GF-D8 (cell line): ENCODE results near the gene KANSL1.
"Not testable (repeated sequence)": the region's sequence is repeated elsewhere in the genome, so short reads cannot be mapped to it uniquely, and the experiment has no call there.

Source experiments
- DNase-seq: peaks from one replicate; lab custom pipeline; 2025; lab: John Stamatoyannopoulos, UW

KANSL1 gene

GRCh38 chr17:46117117-46117516, 76.1 kb downstream of the KANSL1 start:
- no peak for DNase-seq

DNA sequence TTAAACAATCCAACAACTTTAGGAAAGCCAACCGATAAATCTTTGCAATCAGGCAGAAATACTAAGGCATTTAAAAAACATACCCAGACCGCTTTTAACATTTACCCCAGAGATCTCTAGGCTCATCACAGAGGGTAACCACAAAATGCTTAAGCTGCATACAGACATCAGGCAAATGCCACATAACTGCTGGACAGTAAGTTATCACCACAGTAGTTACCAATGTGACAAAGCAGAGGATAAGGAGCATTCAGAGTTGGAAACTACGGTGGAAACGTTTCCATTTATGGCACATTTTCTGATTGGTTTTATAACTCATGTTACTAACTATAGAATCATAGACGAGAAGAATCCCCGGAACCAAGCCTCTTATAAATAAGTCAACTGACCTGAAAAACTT, 77.5 kb downstream of the KANSL1 start:
- DNase-seq, result no peak

DNA sequence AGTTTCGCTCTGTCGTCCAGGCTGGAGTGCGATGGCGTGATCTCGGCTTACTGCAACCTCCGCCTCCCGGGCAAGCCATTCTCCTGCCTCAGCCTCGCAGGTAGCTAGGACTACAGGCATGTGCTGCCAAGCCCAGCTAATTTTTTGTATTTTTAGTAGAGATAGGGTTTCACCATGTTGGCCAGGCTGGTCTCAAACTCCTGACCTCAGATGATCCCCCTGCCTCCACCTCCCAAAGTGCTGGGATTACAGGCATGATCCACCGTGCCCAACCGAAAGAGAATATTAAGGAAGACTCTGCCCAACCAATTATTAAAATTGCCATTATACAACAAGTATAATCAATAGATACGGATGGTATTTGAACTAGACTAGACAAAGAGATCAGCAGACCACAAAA, 82.0 kb downstream of the KANSL1 start:
- DNase-seq, result not testable (repeated sequence)

- DNase-seq, result no peak
Measured at GRCh38 chr17:46110219-46110618, 83.0 kb downstream of the KANSL1 start.

DNA sequence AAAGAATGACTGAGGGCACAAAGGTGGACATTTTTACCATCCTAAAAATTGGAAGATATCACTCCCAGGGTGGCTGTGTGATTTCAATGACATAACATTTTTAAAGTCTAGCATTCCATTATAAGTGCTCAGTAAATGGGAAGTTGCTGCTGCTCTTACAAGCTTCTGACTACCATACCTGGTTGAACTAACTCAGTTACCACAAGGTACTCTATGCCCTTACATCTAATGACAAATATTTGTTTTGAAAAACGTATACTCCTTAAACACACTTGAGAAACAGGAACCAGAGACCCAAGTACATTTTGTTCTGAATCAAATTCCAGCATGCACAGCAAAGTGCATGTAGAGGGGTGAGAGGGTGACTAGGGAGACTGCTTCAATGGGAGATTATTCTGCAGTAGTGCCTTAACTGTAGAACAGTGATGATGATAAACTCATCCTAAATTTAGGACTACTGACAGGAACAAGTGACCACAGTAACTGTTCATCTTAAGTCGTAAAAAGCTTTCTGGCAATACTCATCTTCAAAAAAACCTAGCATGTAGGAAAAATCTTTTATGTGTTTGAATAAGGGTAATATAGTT, 83.5 kb downstream of the KANSL1 start:
- DNase-seq, result no peak

- no peak for DNase-seq
Measured at GRCh38 chr17:46108550-46109110, 84.6 kb downstream of the KANSL1 start.

DNA sequence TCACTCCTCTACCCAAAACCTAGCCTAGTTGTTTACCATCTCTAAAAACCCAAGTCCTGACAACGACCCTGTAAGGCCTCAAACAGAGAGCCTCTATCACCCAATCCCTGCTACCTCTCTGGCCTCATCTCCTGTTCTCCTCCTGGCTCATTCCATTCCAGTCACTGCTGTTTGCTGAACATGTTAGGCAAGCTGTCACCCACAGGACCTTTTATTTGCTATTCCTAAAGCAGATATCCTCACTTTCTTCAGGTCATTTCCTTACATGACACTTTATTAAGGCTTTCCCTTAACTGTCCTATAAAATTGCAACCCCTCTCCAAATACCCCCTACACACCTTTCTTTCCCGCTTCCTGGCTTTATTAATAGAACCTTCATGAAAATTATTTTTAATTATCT, 85.1 kb downstream of the KANSL1 start:
- DNase-seq, result no peak

GRCh38 chr17:46106966-46107644, 86.1 kb downstream of the KANSL1 start:
- DNase-seq, result no peak

DNA sequence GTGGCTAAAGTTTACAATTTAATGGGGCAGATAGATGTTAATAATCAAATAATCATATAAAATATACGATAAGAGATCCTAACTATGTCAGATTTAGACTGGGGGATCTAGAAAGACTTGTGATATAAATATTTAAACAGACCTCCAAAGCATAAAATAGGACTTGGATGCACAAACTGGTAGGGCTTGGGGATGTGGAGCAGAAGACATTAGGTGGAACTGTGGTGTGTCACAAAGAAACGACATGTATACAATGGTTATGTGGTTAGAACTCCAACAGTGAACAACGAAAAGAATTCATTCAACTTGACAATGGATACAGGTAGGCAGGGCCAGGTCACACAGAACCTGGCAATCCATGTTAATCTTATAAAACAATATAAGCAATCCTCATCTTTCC, 90.4 kb downstream of the KANSL1 start:
- DNase-seq, result not testable (repeated sequence)

- DNase-seq, result not testable (repeated sequence)
Measured at GRCh38 chr17:46101785-46102617, 91.2 kb downstream of the KANSL1 start.

DNA sequence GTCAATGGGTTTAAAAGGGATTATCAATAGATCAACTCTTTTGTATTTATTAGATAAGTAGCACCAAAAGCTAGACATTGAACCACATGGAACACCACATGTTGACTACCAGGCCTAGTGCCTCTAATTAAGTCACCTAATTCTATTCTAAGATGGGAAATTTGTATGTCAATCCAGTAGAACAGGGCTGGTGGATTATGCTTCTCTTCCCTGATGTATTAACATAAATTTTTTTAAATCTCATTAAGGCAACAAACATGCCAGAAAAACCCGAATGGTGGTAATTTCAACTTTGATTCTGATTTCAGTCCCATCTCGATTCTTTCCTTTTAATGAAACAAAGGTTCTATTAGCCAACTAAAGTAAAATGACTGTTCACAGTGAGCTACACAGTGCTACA, 92.6 kb downstream of the KANSL1 start:
- no peak for DNase-seq

- DNase-seq, result no peak
Measured at GRCh38 chr17:46099865-46100264, 93.4 kb downstream of the KANSL1 start.

- DNase-seq, result no peak
Measured at GRCh38 chr17:46097497-46097896, 95.7 kb downstream of the KANSL1 start.

GRCh38 chr17:46092991-46093390, 100.2 kb downstream of the KANSL1 start:
- DNase-seq, result no peak

DNA sequence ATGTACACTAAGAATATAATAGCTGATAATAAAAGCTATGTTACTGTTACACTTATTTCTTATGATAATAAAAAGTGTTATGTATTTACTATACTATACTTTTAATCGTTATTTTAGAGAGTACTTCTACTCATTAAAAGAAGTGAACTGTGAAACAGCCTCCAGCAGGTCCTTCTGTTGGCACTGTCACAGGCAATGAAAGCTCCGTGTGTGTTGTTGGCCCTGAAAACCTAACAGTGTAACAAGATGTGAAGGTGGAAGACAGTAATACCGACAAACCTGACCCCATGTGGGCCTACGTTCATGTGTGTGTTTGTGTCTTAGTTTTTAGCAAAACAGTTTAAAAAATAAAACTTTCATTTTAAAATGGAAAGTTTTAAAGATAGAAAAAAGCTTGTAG, 102.4 kb downstream of the KANSL1 start:
- no peak for DNase-seq

- DNase-seq, result no peak
Measured at GRCh38 chr17:46089389-46089965, 103.8 kb downstream of the KANSL1 start.

- DNase-seq, result no peak
Measured at GRCh38 chr17:46088595-46088994, 104.6 kb downstream of the KANSL1 start.

DNA sequence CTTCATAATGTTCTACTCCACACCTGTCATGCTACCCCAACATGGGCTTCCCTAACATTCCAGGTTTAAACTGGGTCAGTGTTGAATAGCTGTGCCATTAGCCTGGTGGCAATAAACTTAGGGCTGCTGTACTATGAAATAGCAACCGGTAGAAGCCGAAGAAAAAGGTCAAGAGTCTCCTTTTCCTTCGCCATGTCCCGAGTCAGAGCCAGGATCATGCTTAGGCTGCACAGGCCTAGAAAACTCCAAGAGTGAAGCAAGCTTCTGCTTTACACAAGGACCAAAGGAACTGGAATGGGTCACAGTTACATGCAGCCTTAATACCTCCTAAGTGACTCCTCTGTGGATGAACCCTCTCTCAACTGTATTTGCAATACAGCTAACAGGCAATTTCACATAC, 105.4 kb downstream of the KANSL1 start:
- DNase-seq, result not testable (repeated sequence)

DNA sequence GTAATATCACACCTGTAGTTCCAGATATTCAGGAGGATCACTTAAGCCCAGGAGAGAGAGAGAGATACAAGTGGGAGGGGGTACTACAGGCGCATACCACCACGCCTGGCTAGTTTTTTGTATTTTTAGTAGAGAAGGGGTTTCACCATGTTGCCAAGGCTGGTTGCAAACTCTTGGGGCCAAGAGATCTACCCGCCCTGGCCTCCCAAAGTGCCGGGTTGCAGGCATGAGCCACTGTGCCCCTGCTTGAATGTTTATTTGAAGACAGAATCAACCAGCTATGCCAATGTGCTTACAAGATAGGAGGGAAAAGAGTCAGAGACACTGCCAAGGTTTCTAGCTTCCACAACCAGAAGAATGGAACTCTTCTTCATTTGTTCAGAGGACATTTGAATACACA, 106.4 kb downstream of the KANSL1 start:
- no peak for DNase-seq

- no peak for DNase-seq
Measured at GRCh38 chr17:46085522-46085921, 107.7 kb downstream of the KANSL1 start.

GRCh38 chr17:46082257-46082656, 111.0 kb downstream of the KANSL1 start:
- DNase-seq, result no peak

DNA sequence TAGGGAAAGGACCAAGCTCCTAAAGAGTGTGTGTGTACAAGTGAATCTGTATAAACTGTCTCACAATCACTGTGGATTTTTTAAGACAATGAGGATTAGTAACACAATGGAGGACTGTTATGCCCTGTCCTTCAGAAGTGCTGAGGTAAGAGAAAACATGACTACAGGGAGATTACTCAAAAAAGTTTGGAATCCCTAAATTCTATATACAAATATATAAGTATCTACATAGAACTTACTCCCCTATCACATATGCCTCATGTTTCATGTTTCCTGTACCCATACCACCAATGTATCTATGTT, 112.3 kb downstream of the KANSL1 start:
- DNase-seq, result no peak
